ENCODE measurements around the gene KLF3. TPM values are rescaled to one million over a fixed set of nuclear protein-coding genes. Genes with fewer than 3 reads are reported as not detected.

Gene KLF3
- total and polyA plus RNA-seq, 9 of the 15 experiments (the other 6 are each of a cell fraction or from before 2014, with no cell fraction given) = 9.9 to 47.2 (median 18.1) TPM

DNA sequence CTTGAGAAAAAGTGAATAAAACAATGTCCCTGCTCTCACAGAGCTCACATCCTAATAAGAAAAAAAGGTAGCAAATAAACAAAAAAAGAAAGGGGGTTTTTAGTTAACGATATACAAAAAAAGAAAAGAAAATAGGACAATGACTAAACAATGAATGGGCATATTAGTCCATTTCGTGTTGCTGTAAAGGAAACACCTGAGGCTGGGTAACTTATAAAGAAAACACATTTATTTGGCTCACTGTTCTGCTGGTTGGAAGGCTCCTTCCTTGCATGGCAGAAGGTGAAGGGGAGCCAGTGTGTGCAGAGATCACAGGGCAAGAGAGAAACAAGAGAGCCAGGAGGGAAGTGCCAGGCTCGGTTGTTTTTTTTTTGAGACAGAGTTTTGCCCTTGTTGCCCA, 4.7 kb upstream of the KLF3 start:
- no peaks in the 10 kb centered on the region for H3K9me1 ChIP-seq (ENCODE audit: control insufficient read depth, insufficient read depth, low read length)
- 56% methylated on average over 3 of the region's 3 CpGs for WGBS (ENCODE audit: insufficient coverage, low coverage, missing lambda C conversion rate)
- H3K27ac ChIP-seq (ENCODE audit: extremely low read depth, low read depth, low read length) = no peak overlapping the region
- ChIA-PET CTCF (ENCODE audit: low intra/inter-chr PET ratio) (no interaction called here), POLR2A (no interaction called here)
- no peak overlapping the region for H3K4me2 ChIP-seq (ENCODE audit: insufficient read depth, low read length)
- no peaks in the 10 kb centered on the region for H3K27me3 ChIP-seq (ENCODE audit: control insufficient read depth in 2 of 2, insufficient read depth in 2 of 2, low read length in 2 of 2)
- intact Hi-C loops (cut with micrococcal nuclease) = no loop called here
- in situ Hi-C loops (cut with MboI) = no loop called here
- FAIRE-seq (no peak), DNase-seq (ENCODE audit: extremely low read depth in 1 of 4, low spot score in 3 of 4) (no peak), ATAC-seq (no peak)
- no peak overlapping the region for H2AFZ ChIP-seq (ENCODE audit: low read depth, low read length)
- peaks cover 14% of the 10 kb centered on the region for H3K9me3 ChIP-seq (replicated peaks; ENCODE audit: control insufficient read depth, insufficient read depth, low read depth, low read length)
- H3K79me2 ChIP-seq (ENCODE audit: control insufficient read depth, insufficient read depth, low read length) = peaks cover 29% of the 10 kb centered on the region
- H3K9ac ChIP-seq (ENCODE audit: insufficient read depth in 1 of 2, low read depth in 2 of 2, low read length in 2 of 2) = no peak overlapping the region
- H3K4me3 ChIP-seq = no peak overlapping the region
- peaks cover 17 to 20% of the 10 kb centered on the region in 2 experiments for H3K4me1 ChIP-seq (replicated peaks in 1 of 2; ENCODE audit: control insufficient read depth in 2 of 2, insufficient read depth in 2 of 2, low read length in 2 of 2)
- no peaks in the 10 kb centered on the region for H4K20me1 ChIP-seq (replicated peaks; ENCODE audit: control insufficient read depth, insufficient read depth, low read length)
- no peaks in the 10 kb centered on the region; the same call in 2 of the 3 replicates for H3K36me3 ChIP-seq (ENCODE audit: control insufficient read depth, insufficient read depth, low read length)
- BruUV-seq (replicated peaks) = no TSS peak
- TF ChIP-seq, protein P1, sequence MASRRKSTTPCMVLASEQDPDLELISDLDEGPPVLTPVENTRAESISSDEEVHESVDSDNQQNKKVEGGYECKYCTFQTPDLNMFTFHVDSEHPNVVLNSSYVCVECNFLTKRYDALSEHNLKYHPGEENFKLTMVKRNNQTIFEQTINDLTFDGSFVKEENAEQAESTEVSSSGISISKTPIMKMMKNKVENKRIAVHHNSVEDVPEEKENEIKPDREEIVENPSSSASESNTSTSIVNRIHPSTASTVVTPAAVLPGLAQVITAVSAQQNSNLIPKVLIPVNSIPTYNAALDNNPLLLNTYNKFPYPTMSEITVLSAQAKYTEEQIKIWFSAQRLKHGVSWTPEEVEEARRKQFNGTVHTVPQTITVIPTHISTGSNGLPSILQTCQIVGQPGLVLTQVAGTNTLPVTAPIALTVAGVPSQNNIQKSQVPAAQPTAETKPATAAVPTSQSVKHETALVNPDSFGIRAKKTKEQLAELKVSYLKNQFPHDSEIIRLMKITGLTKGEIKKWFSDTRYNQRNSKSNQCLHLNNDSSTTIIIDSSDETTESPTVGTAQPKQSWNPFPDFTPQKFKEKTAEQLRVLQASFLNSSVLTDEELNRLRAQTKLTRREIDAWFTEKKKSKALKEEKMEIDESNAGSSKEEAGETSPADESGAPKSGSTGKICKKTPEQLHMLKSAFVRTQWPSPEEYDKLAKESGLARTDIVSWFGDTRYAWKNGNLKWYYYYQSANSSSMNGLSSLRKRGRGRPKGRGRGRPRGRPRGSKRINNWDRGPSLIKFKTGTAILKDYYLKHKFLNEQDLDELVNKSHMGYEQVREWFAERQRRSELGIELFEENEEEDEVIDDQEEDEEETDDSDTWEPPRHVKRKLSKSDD (conservative IDR thresholded peaks at IDR 0.05; ENCODE audit: low read length) = no peak
- no peak for TF ChIP-seq ELF4 (CRISPR knock-in tag; IDR thresholded peaks at IDR 0.05)
- no peak for TF ChIP-seq EZH2 (IDR thresholded peaks at IDR 0.05; ENCODE audit: borderline replicate concordance, low read depth, low read length)
- TF ChIP-seq POLR3A (IDR thresholded peaks at IDR 0.05; ENCODE audit: borderline replicate concordance, extremely low read depth, insufficient read depth, insufficient read length) = no peak
- TF ChIP-seq, protein P2, sequence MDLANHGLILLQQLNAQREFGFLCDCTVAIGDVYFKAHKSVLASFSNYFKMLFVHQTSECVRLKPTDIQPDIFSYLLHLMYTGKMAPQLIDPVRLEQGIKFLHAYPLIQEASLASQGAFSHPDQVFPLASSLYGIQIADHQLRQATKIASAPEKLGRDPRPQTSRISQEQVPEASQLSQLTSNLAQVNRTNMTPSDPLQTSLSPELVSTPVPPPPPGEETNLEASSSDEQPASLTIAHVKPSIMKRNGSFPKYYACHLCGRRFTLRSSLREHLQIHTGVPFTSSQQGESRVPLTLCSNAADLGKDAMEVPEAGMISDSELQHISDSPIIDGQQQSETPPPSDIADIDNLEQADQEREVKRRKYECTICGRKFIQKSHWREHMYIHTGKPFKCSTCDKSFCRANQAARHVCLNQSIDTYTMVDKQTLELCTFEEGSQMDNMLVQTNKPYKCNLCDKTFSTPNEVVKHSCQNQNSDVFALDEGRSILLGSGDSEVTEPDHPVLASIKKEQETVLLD (IDR thresholded peaks at IDR 0.05) = no peak
- TF ChIP-seq ZNF324 (CRISPR knock-in tag; IDR thresholded peaks at IDR 0.05) = no peak
- no peak for TF ChIP-seq ZNF197 (CRISPR knock-in tag; IDR thresholded peaks at IDR 0.05; ENCODE audit: low read depth)
- TF ChIP-seq PHF8 (IDR thresholded peaks at IDR 0.05; ENCODE audit: borderline replicate concordance, low read length) = no peak
- TF ChIP-seq ZNF431 (CRISPR knock-in tag; IDR thresholded peaks at IDR 0.05) = no peak
- no peak for TF ChIP-seq CHD4 (IDR thresholded peaks at IDR 0.05; ENCODE audit: insufficient read depth, insufficient replicate concordance, low read depth, low read length, poor library complexity, severe bottlenecking)
- TF ChIP-seq, protein P3, sequence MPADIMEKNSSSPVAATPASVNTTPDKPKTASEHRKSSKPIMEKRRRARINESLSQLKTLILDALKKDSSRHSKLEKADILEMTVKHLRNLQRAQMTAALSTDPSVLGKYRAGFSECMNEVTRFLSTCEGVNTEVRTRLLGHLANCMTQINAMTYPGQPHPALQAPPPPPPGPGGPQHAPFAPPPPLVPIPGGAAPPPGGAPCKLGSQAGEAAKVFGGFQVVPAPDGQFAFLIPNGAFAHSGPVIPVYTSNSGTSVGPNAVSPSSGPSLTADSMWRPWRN (IDR thresholded peaks at IDR 0.05; ENCODE audit: low read depth) = no peak
- no peak for TF ChIP-seq NCOA4 (IDR thresholded peaks at IDR 0.05; ENCODE audit: partially characterized antibody)
- TF ChIP-seq ZNF778 (CRISPR knock-in tag; IDR thresholded peaks at IDR 0.05) = no peak
- no peak for TF ChIP-seq SMARCB1 (IDR thresholded peaks at IDR 0.05; ENCODE audit: insufficient read length, low read depth)
- TF ChIP-seq LARP7 (IDR thresholded peaks at IDR 0.05) = no peak

Measured in K562 (cell line).